ENCODE results near the gene THPO.

THPO gene

DNA sequence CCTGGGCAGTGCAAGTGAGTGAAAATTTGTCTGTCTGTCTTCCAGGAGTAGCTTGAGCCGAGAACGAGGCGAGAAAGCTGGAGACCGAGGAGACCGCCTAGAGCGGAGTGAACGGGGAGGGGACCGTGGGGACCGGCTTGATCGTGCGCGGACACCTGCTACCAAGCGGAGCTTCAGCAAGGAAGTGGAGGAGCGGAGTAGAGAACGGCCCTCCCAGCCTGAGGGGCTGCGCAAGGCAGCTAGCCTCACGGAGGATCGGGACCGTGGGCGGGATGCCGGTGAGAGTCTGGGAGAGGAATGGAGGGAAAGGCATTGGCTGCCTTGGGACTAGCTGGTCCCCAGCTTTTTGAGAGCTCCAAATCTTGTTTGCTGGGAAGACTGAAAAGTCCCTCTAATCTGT is 50.8 kb downstream of the THPO start:
- no peak for DNase-seq

GRCh38 chr3:184325715-184326369 is 52.2 kb downstream of the THPO start:
- DNase-seq, result peak; percentile 62

- DNase-seq, result no peak
These were observed 52.7 kb downstream of the THPO start for GRCh38 chr3:184325269-184325668.

GRCh38 chr3:184323696-184324095 is 54.3 kb downstream of the THPO start:
- no peak for DNase-seq

- DNase-seq, result no peak
These were observed 55.1 kb downstream of the THPO start for GRCh38 chr3:184322731-184323487.
